GM12864 (cell line): Measurements from ENCODE around the gene RGL1.
"Not testable (repeated sequence)": the region's sequence is repeated elsewhere in the genome, so short reads cannot be mapped to it uniquely, and the experiment has no call there.

Experiments used
- DNase-seq: peaks from one replicate; pipeline ENCODE4 v3.0.0-alpha.2; 2011; ENCODE audit warnings: low read depth
- H3K4me3 ChIP-seq: 2 replicates; pipeline ENCODE4 v1.5.1; 2011; ENCODE audit warnings: mild to moderate bottlenecking, low read depth, low read length, control low read depth
- CTCF ChIP-seq: IDR thresholded peaks from 2 replicates; pipeline ENCODE4 v1.5.1; 2011; ENCODE audit warnings: low read depth, mild to moderate bottlenecking, moderate library complexity, low read length, control low read depth, inconsistent platforms; ENCODE audit errors: missing control alignments

The RGL1 gene

DNA sequence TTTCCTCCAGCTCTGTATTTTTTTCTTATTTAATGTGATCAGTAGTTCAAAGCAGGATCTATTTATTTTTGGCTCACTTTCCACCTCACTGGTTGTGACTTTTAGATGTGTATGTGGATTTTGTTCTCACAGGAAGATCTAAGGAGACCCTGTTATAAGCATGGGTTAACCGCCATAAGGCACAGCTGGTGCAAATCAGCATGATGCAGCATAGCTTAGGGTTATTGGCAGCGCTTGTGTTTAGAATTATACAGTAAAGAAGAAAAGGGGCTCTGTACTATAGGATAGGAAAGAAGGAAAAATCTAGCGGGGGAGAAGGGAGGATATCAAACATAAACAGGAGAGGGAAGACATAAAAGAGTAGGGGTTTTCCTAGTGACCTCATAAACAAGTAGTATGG is 26.9 kb upstream of the RGL1 start:
- TF ChIP-seq CTCF: no peak
- DNase-seq: no peak
- H3K4me3 ChIP-seq: no peak overlapping the region

- TF ChIP-seq CTCF: no peak
- H3K4me3 ChIP-seq: no peak overlapping the region
- DNase-seq: no peak
These were observed 26.1 kb upstream of the RGL1 start for GRCh38 chr1:183778568-183779433.

- TF ChIP-seq CTCF: no peak
- DNase-seq: no peak
- no peak overlapping the region for H3K4me3 ChIP-seq
These were observed 24.8 kb upstream of the RGL1 start for GRCh38 chr1:183780159-183780558.

DNA sequence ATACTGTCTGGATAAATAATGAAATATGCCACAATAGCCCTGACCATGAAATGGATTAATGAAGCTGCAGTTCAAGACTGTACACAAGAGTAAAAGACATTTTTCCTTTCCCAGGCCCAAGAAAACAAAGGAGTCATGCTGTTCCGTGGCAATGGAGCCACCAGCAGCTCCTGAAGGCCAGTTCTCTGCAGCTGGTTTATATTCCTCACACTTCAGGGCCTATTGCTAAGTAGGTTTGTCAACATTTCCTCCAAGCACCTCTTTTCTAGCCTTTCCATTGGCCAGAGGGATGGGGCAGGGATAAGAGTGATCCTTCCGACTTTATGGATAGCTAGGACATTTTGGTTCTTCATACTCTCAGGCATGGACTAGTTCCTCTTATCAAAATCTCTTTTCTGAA is 24.2 kb upstream of the RGL1 start:
- DNase-seq: no peak
- TF ChIP-seq CTCF: no peak

DNA sequence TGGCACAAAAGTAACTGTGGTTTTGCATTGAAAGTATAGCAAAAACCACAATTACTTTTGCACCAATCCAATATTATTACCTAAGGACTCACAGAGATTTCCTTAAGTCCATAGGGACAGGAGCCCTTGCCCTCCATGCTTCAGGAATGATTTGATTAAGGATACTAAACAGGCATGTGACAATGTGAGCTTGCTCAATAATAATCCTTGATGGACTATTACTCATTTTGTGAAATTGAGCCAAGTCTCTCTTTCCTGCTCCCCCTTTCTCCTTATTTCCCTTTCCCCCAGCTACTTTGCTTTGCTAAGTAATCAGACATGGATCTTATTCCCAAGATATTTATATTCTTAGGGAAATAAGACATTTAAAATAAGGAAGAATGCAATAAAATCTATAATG is 21.6 kb upstream of the RGL1 start:
- no peak overlapping the region for H3K4me3 ChIP-seq
- TF ChIP-seq CTCF: no peak
- no peak for DNase-seq

More for the DNA sequence above, 24.2 kb upstream of the RGL1 start:
- no peak overlapping the region for H3K4me3 ChIP-seq

DNA sequence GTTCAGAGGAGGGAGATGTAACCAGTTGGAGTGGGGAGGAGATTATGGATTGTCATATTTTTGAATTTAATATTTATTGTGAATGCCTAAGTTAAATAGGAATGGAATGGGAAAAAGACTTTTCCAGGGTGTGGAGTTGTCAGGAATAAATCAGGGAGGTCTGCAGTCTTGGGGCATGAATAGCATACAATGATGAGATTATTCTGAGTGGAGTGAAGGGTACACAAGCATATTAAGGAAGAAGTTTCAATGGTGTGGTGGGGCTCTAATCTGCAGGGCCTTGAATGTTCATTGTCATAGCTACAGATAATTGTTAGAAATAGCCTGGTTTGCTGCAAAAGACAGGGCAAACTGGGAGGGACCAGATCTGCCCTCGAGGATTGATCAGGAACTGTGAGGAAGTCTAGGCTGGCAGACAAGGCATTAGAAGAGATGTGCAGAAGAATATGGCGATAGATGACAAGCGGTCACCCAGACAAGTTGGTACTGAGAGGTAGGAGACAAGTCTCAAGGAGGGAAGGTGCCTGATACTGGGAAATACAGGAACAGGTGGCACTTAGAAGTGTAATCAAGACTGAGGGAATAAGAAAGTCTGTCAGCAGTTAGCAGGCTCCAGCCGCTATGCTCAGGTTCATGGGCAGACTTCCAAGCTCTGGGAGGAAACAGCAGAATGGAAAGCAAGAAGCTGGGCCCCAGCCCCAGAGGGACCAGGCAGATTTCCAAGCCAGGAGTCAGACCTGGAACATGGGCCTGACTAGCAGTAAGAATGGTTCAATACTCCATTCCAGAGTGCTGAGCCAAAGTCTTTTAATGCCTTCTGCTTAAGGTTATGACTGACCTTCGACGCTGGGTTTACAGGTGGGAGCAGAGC is 20.9 kb upstream of the RGL1 start:
- DNase-seq: no peak
- no peak for TF ChIP-seq CTCF
- H3K4me3 ChIP-seq: no peak overlapping the region

GRCh38 chr1:183785921-183786320 is 19.0 kb upstream of the RGL1 start:
- not testable (repeated sequence) for DNase-seq, H3K4me3 ChIP-seq
